Smooth muscle cell (in vitro differentiated cells): Measurements from ENCODE around the gene GALK2. TPM values are rescaled to one million over a fixed set of nuclear protein-coding genes. Genes with fewer than 3 reads are reported as not detected.

Experiments
- DNase-seq: peaks from one replicate; lab custom pipeline; 2025; ENCODE audit not compliant: unreplicated experiment; lab: John Stamatoyannopoulos, UW
- H2AFZ ChIP-seq: fragments of 200-600 bp; sonication (generic); 2 replicates; pipeline ENCODE4 v1.6.0; 2016; ENCODE audit warnings: antibody characterized with exemption, low read depth, mild to moderate bottlenecking
- H3F3A ChIP-seq: fragments of 200-600 bp; sonication (generic); 2 replicates; pipeline ENCODE4 v1.6.0; 2017; ENCODE audit warnings: antibody characterized with exemption, low read depth
- H3K27ac ChIP-seq: fragments of 200-600 bp; sonication (generic); 2 replicates; pipeline ENCODE4 v1.5.1; 2016; ENCODE audit warnings: low read depth, mild to moderate bottlenecking
- H3K27me3 ChIP-seq: fragments of 200-600 bp; sonication (generic); 2 replicates; pipeline ENCODE4 v1.6.1; 2016; ENCODE audit warnings: low read depth, mild to moderate bottlenecking
- H3K36me3 ChIP-seq: fragments of 200-600 bp; sonication (generic); 2 replicates; pipeline ENCODE4 v1.5.1; 2016; ENCODE audit warnings: low read depth
- H3K4me1 ChIP-seq: fragments of 200-600 bp; sonication (generic); 2 replicates; pipeline ENCODE4 v1.5.1; 2016; ENCODE audit warnings: low read depth
- H3K4me2 ChIP-seq: fragments of 200-600 bp; sonication (generic); 2 replicates; pipeline ENCODE4 v1.6.0; 2016; ENCODE audit warnings: mild to moderate bottlenecking
- H3K4me3 ChIP-seq: fragments of 200-600 bp; sonication (generic); 2 replicates; pipeline ENCODE4 v1.5.1; 2016; ENCODE audit warnings: mild to moderate bottlenecking
- H3K79me2 ChIP-seq: fragments of 200-600 bp; sonication (generic); 2 replicates; pipeline ENCODE4 v1.6.0; 2016; ENCODE audit warnings: low read depth, mild to moderate bottlenecking
- H3K9ac ChIP-seq: fragments of 200-600 bp; sonication (generic); 2 replicates; pipeline ENCODE4 v1.6.0; 2016; ENCODE audit warnings: low read depth
- H3K9me3 ChIP-seq: fragments of 200-600 bp; sonication (generic); replicated peaks from 2 replicates; pipeline ENCODE4 v1.5.1; 2016; ENCODE audit warnings: low read depth
- H4K20me1 ChIP-seq: fragments of 200-600 bp; sonication (generic); 2 replicates; pipeline ENCODE4 v1.6.0; 2016; ENCODE audit warnings: low read depth
- CTCF ChIP-seq: fragments of 200-600 bp; sonication (generic); IDR thresholded peaks from 2 replicates; pipeline ENCODE4 v1.5.1; 2017; ENCODE audit warnings: borderline replicate concordance, mild to moderate bottlenecking, antibody characterized with exemption; ENCODE audit not compliant: insufficient read depth, poor library complexity, severe bottlenecking
- WGBS: methylation state at CpG from one replicate; pipeline ENCODE4 v1.1.7; 2016; ENCODE audit warnings: low lambda C conversion rate; 5-methylcytosine and 5-hydroxymethylcytosine counted together
- polyA plus RNA-seq: library from polyadenylated mRNA; unstranded; fragments of >200 nt; fragmentation: Nextera tagmentation; extraction: Ambion mirVana; gene quantifications from 2 replicates; pipeline ENCODE4 v1.2.1, GENCODE V29; 2016
- total RNA-seq: library from RNA; depleted of rRNA; stranded (reverse); fragments of >200 nt; gene quantifications from 2 replicates; pipeline ENCODE4 v1.2.3, GENCODE V29; 2014

GALK2 gene
- total and polyA plus RNA-seq, 2 experiments from 2014 or later: 24.4 to 33.4 TPM

GRCh38 chr15:49145651-49146609 is 24.1 kb upstream of the GALK2 start:
- Histone ChIP-seq H2AFZ (no peak overlapping the region), H3K27ac (peak overlapping the region; percentile 32), H3K4me2 (no peak overlapping the region), H3F3A (no peaks in the 10 kb centered on the region), H3K4me1 (no peaks in the 10 kb centered on the region), H3K79me2 (peaks cover 91% of the 10 kb centered on the region), H4K20me1 (peaks cover 95% of the 10 kb centered on the region), H3K27me3 (no peaks in the 10 kb centered on the region), H3K4me3 (no peak overlapping the region), H3K9ac (no peak overlapping the region), H3K36me3 (peaks cover 13% of the 10 kb centered on the region), H3K9me3 (no peaks in the 10 kb centered on the region)
- peak; percentile 70 for TF ChIP-seq CTCF
- no peak for DNase-seq
- 32% methylated on average over 3 of the region's 3 CpGs for WGBS

- H3F3A ChIP-seq: no peaks in the 10 kb centered on the region
- H3K27me3 ChIP-seq: no peaks in the 10 kb centered on the region
- no peak overlapping the region for H3K4me2 ChIP-seq
- H4K20me1 ChIP-seq: peaks cover 98% of the 10 kb centered on the region
- H3K27ac ChIP-seq: peak overlapping the region; percentile 32
- peaks cover 1% of the 10 kb centered on the region for H3K36me3 ChIP-seq
- H2AFZ ChIP-seq: no peak overlapping the region
- TF ChIP-seq CTCF: no peak
- no peak overlapping the region for H3K9ac ChIP-seq
- WGBS: 70% methylated on average over 1 of the region's 1 CpG
- H3K4me1 ChIP-seq: no peaks in the 10 kb centered on the region
- H3K79me2 ChIP-seq: peaks cover 98% of the 10 kb centered on the region
- no peak for DNase-seq
- H3K9me3 ChIP-seq: no peaks in the 10 kb centered on the region
- no peak overlapping the region for H3K4me3 ChIP-seq
These were observed 21.7 kb upstream of the GALK2 start for GRCh38 chr15:49148298-49148697.

- H3F3A ChIP-seq: no peaks in the 10 kb centered on the region
- H4K20me1 ChIP-seq: peaks cover 99% of the 10 kb centered on the region
- no peak overlapping the region for H3K4me2 ChIP-seq
- no peaks in the 10 kb centered on the region for H3K27me3 ChIP-seq
- H3K27ac ChIP-seq: peak overlapping the region; percentile 32
- H3K79me2 ChIP-seq: peaks cover 100% of the 10 kb centered on the region
- H3K36me3 ChIP-seq: no peaks in the 10 kb centered on the region
- no peak overlapping the region for H3K9ac ChIP-seq
- no peak for TF ChIP-seq CTCF
- no peak overlapping the region for H3K4me3 ChIP-seq
- 90% methylated on average over 1 of the region's 1 CpG for WGBS
- DNase-seq: no peak
- no peaks in the 10 kb centered on the region for H3K9me3 ChIP-seq
- peaks cover 4% of the 10 kb centered on the region for H3K4me1 ChIP-seq
- no peak overlapping the region for H2AFZ ChIP-seq
These were observed 21.3 kb upstream of the GALK2 start for GRCh38 chr15:49148727-49149126.
